22Rv1 (cell line): ENCODE data around the gene NAV1.

Experiments used
- H3K27ac ChIP-seq: fragments of 450-650 bp; 2 replicates; pipeline ENCODE4 v1.5.1; 2017
- ZFX ChIP-seq: fragments of 450-650 bp; IDR thresholded peaks from 2 replicates; pipeline ENCODE4 v1.6.1; 2017; ENCODE audit warnings: antibody characterized with exemption, borderline replicate concordance
- TF ChIP-seq, protein P1 (sequence below): fragments of 450-650 bp; IDR thresholded peaks from 2 replicates; pipeline ENCODE4 v1.5.1; 2017; ENCODE audit warnings: mild to moderate bottlenecking

The NAV1 gene

GRCh38 chr1:201566933-201567801 is 28.2 kb downstream of the NAV1 start:
- no peak for TF ChIP-seq ZFX
- TF ChIP-seq, protein P1, sequence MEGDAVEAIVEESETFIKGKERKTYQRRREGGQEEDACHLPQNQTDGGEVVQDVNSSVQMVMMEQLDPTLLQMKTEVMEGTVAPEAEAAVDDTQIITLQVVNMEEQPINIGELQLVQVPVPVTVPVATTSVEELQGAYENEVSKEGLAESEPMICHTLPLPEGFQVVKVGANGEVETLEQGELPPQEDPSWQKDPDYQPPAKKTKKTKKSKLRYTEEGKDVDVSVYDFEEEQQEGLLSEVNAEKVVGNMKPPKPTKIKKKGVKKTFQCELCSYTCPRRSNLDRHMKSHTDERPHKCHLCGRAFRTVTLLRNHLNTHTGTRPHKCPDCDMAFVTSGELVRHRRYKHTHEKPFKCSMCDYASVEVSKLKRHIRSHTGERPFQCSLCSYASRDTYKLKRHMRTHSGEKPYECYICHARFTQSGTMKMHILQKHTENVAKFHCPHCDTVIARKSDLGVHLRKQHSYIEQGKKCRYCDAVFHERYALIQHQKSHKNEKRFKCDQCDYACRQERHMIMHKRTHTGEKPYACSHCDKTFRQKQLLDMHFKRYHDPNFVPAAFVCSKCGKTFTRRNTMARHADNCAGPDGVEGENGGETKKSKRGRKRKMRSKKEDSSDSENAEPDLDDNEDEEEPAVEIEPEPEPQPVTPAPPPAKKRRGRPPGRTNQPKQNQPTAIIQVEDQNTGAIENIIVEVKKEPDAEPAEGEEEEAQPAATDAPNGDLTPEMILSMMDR: no peak
- no peak overlapping the region for H3K27ac ChIP-seq

DNA sequence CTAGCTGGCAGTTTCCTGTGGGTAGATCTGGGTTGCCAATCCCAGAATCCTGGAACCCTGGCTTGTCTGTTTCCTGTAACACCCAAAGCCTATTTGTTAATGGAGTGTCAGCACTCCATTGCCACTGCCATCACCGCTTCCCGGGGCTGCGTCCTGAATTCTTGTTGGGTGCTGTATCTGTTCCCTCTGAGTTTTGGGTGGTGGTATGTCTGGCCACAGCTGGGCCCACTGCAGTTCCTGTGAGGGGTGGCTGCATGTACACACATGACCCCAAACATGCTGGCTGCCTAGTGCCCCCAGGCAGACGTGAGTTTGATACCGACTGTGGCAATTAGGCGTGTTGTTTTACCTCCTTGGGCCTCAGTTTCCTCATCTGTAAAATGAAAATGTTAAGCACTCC is 29.3 kb downstream of the NAV1 start:
- no peak overlapping the region for H3K27ac ChIP-seq
- TF ChIP-seq ZFX: no peak
- TF ChIP-seq, protein P1: no peak

GRCh38 chr1:201568859-201569294 is 29.9 kb downstream of the NAV1 start:
- no peak overlapping the region for H3K27ac ChIP-seq
- TF ChIP-seq, protein P1: no peak
- no peak for TF ChIP-seq ZFX

DNA sequence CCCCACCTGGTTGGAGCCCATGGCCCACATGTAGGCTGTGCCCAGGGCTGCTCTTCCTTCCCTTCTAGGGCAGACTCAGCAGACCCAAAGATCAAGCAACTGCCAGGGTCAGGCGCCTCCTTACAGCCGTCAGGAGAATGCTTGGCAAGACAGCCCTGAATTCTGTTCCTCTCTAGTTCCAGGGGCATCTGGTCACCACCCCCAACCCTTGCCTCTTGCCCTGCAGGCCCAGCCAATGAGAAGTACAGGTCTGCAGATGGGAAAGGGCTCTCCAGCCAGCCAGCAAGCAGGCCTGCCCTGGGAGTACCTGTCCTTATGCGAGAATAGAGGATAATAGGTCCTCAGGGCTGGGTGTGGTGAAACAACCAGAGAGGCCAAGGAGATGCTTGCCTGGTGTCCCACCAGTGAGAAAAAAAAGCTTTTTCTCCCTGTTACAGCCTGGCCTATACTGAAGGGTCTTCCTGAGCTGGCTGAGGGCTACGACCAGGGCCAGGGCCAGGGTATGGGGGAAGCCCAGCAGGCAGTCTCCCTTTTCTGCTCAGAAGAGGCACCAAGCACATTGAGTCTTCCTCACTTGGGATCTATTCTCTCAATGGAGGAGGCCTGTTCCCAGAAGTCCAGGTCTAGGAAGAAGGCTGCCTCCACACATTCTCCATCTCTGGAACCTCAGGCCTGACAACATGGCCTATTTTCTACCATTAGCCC is 31.4 kb downstream of the NAV1 start:
- no peak overlapping the region for H3K27ac ChIP-seq
- TF ChIP-seq, protein P1: no peak
- TF ChIP-seq ZFX: no peak

DNA sequence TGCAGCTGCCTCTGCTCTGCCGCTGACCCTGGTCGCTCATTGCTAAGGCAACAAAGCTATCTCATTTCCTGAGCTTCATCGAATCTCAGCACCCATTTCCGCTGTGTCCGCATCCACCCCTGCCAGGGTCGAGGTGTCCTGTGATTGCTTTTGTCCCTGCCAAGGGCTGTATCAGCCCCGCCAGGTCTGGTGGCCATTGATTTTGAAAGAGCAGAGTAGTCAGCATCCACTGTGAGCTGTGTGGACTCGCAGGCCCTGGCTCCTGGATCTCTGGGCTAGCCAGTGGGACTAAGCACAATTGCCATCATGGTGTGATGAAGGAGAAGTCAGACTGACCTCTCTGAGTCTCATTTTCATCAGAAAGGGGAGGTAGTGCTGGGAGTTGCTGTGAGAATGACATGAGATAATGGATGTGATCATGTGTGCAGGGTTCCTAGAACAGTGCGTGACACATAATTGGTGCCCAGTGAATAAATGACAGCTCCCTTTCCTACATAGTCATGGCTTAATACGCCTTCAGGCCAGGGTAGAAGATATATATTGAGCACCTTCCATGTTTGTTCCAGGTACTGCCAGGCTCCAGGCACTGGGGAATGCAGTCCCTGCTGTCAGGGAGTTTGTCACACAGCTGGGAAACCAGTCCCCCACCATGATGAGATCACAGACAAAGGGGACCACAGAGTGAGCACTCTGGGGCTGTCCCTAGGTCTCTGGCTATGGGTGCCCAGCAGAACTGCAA is 32.1 kb downstream of the NAV1 start:
- no peak overlapping the region for H3K27ac ChIP-seq
- TF ChIP-seq ZFX: no peak
- TF ChIP-seq, protein P1: no peak

DNA sequence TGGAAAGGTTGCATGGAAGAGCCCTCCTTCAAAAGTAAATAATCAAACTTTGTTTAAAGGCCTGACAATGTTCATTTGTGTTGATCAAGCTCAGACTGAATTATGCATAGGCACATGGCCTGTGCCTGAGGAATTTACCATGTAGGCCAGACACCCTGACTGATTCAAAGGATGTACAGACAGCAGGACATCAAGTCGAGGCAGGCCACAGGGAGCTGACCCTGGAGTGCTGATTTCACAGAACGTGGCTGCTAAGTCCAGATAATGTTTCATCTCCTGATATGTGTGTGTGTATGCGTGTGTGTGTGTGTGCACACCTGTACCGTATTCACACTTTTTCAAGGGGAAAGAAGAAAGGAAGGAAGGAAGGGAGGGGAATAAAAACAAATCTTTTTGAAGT is 34.1 kb downstream of the NAV1 start:
- TF ChIP-seq, protein P1: no peak
- TF ChIP-seq ZFX: no peak
- no peak overlapping the region for H3K27ac ChIP-seq
